GM19468 (cell line): ENCODE data around the gene GLCE.
"Not testable (repeated sequence)": the region's sequence is repeated elsewhere in the genome, so short reads cannot be mapped to it uniquely, and the experiment has no call there.

Experiments used
- ATAC-seq: cut with Tn5 transposase; IDR thresholded peaks from one replicate; pipeline ENCODE4 v1.9.1; 2021; ENCODE audit warnings: mild to moderate bottlenecking, moderate library complexity, moderate number of reproducible peaks; ENCODE audit not compliant: unreplicated experiment; ENCODE audit errors: extremely low read depth

The GLCE gene

DNA sequence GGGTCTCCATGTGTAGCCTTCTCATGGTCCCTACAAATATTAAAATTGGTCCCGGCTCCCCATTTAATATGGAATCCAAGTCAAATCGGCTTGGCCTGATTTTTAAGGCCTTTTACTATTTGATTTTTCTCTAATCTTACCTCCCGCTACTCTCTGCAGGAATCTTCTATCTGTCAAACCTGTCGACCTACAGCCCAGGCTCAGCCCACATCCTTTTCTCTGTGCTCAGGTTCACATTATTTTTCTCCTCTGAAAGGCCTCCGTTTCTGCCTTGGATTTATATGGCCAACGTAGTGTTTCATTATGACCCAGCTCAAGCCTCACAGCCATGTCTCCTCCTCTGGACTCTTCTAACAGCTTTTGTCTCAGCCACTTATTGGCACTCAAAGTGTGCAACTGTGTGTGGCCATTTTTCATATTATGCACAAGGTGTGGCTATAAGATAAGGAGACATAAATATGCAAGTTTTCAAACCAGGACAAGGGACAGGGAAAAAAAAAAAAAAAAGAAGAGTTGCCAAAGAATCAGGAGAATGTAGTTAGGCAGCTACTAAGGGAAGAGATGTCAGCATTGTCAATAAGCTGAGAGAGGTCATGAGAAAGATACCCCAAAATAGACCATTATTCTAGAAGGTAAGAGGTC is 2.1 kb upstream of the GLCE start:
- no peak for ATAC-seq

DNA sequence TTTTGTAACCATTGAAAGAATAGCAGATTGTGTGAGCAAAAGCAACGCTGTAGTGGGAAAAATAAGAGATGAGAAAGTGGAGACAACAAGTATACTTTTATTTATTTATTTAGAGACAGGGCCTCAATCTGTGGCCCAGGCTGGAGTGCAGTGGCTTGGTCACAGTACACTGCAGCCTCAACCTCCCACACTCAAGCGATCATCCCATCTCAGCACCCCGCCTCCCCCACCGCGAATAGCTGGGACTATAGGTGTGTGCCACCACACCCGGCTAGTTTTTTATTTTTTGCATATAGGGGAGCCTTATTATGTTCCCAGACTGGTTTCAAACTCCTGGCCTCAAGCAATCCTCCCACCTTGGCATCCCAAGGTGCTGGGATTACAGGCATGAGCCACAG is 1.6 kb upstream of the GLCE start:
- ATAC-seq: no peak

GRCh38 chr15:69159805-69160140 is 662 bp upstream of the GLCE start:
- no peak for ATAC-seq

DNA sequence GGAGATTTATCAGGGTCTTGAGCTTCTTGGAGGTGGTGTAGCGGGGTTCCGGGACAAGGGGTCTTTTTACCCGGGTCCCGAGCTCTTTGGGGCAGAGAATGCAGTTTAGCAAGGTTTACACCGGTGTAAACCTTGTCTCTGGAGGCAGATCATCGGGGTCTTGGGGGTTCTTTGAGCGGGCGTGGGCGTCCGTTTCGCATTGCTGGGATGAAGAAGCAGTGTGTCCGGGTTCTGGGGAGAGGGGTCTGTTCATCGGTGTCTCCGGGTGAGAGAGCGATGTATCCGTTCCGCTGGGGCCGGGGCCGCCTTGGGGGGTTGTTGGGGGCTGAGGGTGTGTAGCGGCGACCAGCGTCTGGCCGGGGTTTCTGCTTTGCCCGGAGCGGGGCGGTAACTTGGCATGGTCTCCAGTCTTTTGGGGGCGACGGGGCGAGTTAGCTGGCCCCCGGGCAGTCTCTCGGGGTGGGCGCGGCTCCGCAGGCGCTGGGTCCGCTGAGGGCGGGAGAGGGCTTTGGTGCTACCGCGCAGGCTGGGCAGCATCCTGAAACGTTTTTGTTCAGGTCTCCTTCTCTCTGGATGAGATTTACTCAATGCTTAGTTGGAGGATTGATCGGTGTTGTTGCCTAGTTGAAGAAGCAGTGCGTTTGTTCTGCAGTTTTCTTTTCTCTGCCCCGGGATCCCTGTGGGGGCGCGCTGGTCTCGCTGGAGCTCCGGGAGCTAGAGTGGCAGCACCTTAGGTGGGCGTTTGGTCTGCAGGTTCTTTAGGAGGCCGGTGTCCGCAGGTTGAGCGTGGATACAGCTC is 843 bp downstream of the GLCE start:
- ATAC-seq: no peak

GRCh38 chr15:69161878-69162213 is 1.4 kb downstream of the GLCE start:
- ATAC-seq: no peak

- no peak for ATAC-seq
Measured at GRCh38 chr15:69163141-69163669, 2.8 kb downstream of the GLCE start.

DNA sequence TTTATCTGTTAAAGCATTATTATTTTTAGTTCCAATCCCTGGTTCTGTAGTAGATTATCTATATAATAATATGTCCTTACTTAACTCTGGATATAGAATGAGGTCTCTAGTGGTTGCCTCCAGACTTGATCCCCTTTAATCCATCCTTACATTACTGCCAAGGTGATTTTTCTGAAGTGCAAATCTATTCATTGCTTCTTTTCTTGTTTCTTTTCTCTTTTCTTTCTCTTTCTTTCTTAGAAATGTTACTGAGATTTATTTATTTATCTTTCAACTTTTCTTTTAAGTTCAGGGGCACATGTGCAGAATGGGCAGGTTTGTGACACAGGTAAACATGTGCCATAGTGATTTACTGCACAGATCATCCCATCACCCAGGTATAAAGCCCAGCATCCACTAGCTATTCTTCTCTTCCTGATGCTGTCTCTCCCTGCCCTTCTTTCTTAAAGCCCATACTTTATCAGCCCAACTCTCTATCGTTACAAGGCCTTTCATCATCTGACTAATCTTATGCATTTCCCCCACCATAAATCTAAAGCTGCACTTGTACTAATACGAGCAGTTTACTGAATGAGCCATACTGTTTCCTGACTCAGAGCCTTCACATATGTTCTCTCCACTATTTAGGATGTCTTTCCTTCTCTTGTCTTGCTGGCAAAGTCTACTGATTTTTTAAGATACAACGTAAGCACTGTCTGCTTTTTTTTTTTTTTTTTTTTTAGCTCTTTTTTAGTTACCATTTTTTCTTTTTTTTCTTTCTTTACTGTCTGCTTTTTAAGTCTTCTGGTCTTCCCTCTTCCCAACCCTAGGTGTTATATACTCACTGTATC is 4.6 kb downstream of the GLCE start:
- no peak for ATAC-seq

DNA sequence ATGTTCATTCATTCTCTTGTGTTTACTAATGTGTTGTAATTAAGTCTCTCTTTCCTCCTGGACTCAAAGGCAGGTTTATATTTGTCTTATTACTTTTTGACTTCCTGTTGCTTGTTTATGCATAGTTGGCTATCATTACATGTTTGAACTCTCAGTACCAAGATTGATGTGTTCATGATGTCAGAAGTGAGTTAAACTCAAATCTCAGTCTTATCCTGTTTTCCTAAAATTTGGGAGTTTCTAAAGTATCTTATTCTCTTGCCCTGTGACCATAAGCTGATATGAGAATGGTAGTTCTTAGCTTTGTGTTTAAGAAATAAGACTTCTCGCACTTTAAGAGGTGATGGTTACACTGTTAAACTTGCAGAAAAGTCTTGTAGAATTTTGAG is 5.2 kb downstream of the GLCE start:
- ATAC-seq: no peak

DNA sequence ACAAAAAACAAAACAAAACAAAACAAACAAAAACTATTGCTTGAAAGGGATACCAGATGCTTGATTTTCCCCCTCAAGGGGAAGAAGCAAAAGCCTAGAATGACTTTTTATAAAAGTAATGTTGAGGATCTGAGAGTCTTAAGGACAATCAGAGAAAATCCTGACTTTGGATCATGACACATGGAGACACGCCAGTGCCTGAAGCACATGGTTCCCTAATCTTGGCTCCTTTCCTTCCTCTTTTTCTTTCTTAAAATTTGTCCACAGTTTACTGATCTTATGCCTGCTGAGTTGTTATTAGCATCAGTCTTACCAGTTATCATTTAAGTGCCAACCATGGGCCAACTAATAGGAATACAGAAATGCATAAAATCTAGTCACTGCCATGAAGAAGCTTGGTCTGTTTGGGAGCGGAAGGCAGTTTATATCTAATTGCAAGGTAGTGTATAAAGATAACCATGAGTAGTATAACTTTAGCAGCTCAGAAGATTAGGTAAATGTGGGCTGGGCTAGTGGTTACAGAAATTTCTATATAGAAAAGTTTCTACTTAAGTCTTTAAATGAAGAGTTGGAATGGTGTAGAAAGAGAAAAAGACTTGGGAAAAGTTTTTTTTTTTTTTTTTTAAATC is 6.9 kb downstream of the GLCE start:
- ATAC-seq: no peak

DNA sequence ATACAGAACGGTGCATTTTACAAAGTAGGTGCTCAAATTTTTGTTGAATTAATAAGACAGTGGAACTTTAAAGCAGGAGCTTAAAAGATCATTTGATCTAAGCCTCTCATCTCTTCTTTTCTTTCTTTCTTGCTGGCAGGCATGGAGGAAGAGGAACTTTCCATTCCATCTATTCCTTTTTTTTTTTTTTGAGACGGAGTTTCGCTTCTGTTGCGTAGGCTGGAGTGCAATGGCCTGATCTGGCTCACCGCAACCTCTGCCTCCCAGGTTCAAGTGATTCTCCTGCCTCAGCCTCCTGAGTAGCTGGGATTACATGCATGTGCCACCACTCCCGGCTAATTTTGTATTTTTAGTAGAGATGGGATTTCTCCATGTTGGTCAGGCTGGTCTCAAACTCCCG is 7.9 kb downstream of the GLCE start:
- ATAC-seq: not testable (repeated sequence)

DNA sequence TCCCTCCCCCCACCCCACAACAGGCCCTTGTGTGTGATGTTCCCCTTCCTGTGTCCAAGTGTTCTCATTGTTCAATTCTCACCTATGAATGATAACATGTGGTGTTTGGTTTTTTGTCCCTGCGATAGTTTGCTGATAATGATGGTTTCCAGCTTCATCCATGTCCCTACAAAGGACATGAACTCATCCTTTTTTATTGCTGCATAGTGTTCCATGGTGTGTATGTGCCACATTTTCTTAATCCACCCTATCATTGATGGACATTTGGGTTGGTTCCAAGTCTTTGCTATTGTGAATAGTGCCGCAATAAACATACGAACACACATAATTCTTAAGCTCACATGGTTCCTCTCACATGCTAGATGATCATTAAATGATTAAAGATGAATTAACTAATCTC is 9.1 kb downstream of the GLCE start:
- not testable (repeated sequence) for ATAC-seq

- no peak for ATAC-seq
Measured at GRCh38 chr15:69170597-69170996, 10.2 kb downstream of the GLCE start.

DNA sequence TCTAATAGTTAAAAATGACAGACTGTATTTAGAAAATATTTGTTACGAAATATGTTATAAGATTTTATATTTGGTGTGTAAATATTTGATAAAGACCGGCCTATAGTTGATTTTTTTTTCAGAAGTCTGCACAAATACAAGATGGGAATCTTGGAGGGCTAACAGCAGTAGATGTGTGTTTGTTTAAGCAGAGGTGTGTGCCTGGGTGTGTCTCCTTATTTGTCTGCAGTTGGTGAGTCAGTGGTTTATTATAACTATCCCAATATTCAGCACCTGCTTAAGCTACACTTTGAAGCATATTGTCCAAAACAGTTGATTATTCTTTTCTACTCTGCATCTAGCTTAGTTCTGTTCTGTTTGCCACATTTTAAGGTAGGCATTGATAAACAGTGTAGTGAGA is 12.4 kb downstream of the GLCE start:
- no peak for ATAC-seq

- no peak for ATAC-seq
Measured at GRCh38 chr15:69175536-69175935, 15.1 kb downstream of the GLCE start.

- ATAC-seq: no peak
Measured at GRCh38 chr15:69181424-69181823, 21.0 kb downstream of the GLCE start.

DNA sequence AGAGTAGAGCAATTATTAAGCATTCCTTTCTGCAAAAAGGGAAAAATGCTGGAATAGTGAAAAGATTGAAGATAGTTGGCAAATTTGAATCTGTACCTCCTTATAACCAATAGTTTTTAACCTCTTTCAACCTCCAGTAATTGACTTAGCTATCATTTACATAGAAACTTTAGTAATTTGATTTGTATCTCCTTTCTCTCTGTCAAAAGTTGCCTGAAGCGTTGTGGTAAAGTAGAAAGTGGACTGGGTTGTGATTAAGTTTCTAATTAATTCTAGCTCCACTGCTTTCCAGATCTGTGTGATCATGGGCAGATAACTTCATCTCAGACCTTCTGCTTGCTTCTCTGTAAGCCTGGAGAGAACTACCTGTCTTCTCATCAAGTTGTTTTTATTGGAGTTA is 24.8 kb downstream of the GLCE start:
- ATAC-seq: no peak

DNA sequence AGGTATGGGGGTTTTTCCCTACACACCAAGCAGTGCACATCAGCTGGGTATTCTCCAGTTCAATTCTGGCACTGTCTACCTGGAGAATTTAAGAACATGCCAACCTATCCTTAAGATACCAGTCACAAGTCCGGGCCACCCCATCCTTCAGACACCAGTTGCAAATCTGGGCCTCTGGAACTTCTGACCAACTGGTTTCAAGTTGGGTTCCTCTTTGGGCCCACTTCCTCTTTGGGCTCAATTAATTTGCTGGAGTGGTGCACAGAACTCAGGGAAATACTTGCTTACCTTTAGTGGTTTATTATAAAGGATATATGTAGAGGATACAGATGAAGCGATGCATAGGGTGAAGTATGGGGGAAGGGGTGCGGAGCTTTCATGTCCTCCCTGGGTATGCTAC is 25.3 kb downstream of the GLCE start:
- no peak for ATAC-seq

- no peak for ATAC-seq
Measured at GRCh38 chr15:69189157-69189556, 28.7 kb downstream of the GLCE start.

GRCh38 chr15:69190091-69190490 is 29.7 kb downstream of the GLCE start:
- ATAC-seq: no peak

DNA sequence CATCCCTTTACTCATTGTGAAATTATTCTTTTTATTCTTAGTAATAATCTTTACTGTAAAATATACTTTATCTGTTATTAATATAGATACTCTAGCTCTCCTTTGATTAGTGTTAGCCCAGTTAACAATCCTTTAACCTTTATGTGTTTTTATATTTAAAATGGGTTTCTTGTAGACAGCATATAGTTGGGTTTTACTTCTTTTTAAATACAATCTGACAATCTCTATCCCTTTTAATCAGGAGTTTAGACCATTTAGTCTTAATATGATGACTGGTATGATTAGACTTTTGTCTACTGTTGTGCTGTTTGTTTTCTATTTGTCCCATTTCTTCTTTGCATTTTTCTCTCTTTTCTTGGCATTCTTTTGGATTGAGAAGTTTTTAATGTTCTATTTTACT is 30.1 kb downstream of the GLCE start:
- no peak for ATAC-seq
